Osteocyte (in vitro differentiated cells): Measurements from ENCODE around the gene ROCK2. TPM values are rescaled to one million over a fixed set of nuclear protein-coding genes. Genes with fewer than 3 reads are reported as not detected.
"Not testable (repeated sequence)": the region's sequence is repeated elsewhere in the genome, so short reads cannot be mapped to it uniquely, and the experiment has no call there.

Experiments
- DNase-seq: peaks from one replicate; pipeline ENCODE4 v3.0.0; 2021; ENCODE audit warnings: mixed read lengths; ENCODE audit not compliant: unreplicated experiment; ENCODE audit errors: extremely low spot score
- H3K27ac Mint-ChIP-seq: one replicate; pipeline ENCODE4 v1.8.0; 2021; ENCODE audit warnings: mild to moderate bottlenecking, mixed read lengths; ENCODE audit not compliant: unreplicated experiment
- H3K27me3 Mint-ChIP-seq: one replicate; pipeline ENCODE4 v1.8.0; 2021; ENCODE audit warnings: mixed read lengths; ENCODE audit not compliant: unreplicated experiment
- H3K36me3 Mint-ChIP-seq: one replicate; pipeline ENCODE4 v1.8.0; 2021; ENCODE audit warnings: mixed read lengths; ENCODE audit not compliant: unreplicated experiment
- H3K4me1 Mint-ChIP-seq: one replicate; pipeline ENCODE4 v1.8.0; 2021; ENCODE audit warnings: mixed read lengths; ENCODE audit not compliant: unreplicated experiment
- H3K4me3 Mint-ChIP-seq: one replicate; pipeline ENCODE4 v1.8.0; 2021; ENCODE audit warnings: mild to moderate bottlenecking, moderate library complexity, mixed read lengths; ENCODE audit not compliant: unreplicated experiment
- H3K9me3 Mint-ChIP-seq: one replicate; pipeline ENCODE4 v1.8.0; 2021; ENCODE audit warnings: mixed read lengths; ENCODE audit not compliant: unreplicated experiment
- total RNA-seq: library from RNA; stranded (reverse); gene quantifications from 2 replicates; pipeline ENCODE4 v1.2.1, GENCODE V29; 2021
- TF ChIP-seq, protein P1 (sequence below): fragments of 200-600 bp; sonication (generic); IDR thresholded peaks from 2 replicates; pipeline ENCODE4 v1.5.0; 2021; ENCODE audit warnings: antibody characterized with exemption, mild to moderate bottlenecking, moderate library complexity

The ROCK2 gene
- total RNA-seq, 1 donor from 2014 or later: 56.4 TPM

DNA sequence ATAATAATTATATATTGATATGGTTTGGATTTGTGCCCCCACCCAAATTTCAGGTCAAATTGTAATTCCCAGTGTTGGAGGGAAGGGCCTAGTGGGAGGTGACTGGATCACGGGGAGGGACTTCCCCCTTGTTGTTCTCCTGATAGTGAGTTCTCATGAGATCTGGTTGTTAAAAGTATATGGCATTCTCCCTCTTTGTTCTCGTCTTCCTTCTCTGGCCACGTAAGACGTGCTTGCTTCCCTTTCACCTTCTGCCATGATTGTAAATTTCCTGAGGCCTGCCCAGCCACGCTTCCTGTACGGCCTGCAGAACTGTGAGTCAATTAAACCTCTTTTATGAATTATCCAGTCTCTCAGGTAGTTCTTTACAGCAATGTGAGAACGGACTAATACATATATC lies 88.3 kb downstream of the ROCK2 start:
- Mint-ChIP-seq H3K4me3 (no peak overlapping the region), H3K36me3 (peaks cover 5% of the 10 kb centered on the region), H3K9me3 (no peaks in the 10 kb centered on the region), H3K27ac (no peak overlapping the region), H3K27me3 (no peaks in the 10 kb centered on the region), H3K4me1 (peaks cover 16% of the 10 kb centered on the region)
- no peak for DNase-seq
- TF ChIP-seq, protein P1, sequence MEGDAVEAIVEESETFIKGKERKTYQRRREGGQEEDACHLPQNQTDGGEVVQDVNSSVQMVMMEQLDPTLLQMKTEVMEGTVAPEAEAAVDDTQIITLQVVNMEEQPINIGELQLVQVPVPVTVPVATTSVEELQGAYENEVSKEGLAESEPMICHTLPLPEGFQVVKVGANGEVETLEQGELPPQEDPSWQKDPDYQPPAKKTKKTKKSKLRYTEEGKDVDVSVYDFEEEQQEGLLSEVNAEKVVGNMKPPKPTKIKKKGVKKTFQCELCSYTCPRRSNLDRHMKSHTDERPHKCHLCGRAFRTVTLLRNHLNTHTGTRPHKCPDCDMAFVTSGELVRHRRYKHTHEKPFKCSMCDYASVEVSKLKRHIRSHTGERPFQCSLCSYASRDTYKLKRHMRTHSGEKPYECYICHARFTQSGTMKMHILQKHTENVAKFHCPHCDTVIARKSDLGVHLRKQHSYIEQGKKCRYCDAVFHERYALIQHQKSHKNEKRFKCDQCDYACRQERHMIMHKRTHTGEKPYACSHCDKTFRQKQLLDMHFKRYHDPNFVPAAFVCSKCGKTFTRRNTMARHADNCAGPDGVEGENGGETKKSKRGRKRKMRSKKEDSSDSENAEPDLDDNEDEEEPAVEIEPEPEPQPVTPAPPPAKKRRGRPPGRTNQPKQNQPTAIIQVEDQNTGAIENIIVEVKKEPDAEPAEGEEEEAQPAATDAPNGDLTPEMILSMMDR: no peak

DNA sequence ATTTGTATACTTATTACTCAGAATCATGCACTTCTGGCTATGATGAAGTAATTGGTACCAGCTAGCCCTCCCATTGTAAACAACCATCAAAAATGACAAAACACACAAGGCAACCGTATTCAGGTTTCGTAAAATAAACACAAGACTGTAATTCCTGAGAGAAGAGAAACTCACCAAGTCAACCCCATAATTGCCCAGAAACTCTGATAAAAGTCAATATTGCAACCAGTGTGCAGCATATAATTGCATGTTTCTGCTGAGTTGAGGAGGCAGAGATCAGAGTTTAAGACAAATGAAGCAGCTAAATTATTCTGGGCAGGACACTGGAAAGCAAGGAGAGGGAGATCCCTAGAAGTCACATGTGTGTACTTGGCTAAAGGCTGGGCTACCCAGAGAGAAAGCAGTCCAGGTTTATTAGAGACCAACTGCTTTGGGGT lies 90.3 kb downstream of the ROCK2 start:
- Mint-ChIP-seq H3K27ac (no peak overlapping the region), H3K4me1 (peaks cover 23% of the 10 kb centered on the region), H3K27me3 (no peaks in the 10 kb centered on the region), H3K9me3 (no peaks in the 10 kb centered on the region), H3K4me3 (no peak overlapping the region), H3K36me3 (peaks cover 5% of the 10 kb centered on the region)
- no peak for DNase-seq
- TF ChIP-seq, protein P1: no peak

DNA sequence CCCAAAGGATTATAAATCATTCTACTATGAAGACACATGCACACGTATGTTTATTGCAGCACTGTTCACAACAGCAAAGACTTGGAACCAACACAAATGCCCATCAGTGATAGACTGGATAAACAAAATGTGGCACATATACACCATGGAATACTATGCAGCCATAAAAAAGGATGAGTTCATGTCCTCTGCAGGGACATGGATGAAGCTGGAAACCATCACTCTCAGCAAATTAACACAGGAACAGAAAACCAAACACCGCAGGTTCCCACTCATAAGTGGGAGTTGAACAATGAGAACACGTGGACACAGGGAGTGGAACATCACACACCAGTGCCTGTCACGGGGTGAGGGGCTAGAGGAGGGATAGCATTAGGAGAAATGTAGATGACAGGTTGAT lies 92.0 kb downstream of the ROCK2 start:
- H3K27ac Mint-ChIP-seq, H3K27me3 Mint-ChIP-seq, H3K9me3 Mint-ChIP-seq, H3K4me3 Mint-ChIP-seq, DNase-seq, H3K36me3 Mint-ChIP-seq: not testable (repeated sequence)
- H3K4me1 Mint-ChIP-seq: peaks cover 23% of the 10 kb centered on the region

DNA sequence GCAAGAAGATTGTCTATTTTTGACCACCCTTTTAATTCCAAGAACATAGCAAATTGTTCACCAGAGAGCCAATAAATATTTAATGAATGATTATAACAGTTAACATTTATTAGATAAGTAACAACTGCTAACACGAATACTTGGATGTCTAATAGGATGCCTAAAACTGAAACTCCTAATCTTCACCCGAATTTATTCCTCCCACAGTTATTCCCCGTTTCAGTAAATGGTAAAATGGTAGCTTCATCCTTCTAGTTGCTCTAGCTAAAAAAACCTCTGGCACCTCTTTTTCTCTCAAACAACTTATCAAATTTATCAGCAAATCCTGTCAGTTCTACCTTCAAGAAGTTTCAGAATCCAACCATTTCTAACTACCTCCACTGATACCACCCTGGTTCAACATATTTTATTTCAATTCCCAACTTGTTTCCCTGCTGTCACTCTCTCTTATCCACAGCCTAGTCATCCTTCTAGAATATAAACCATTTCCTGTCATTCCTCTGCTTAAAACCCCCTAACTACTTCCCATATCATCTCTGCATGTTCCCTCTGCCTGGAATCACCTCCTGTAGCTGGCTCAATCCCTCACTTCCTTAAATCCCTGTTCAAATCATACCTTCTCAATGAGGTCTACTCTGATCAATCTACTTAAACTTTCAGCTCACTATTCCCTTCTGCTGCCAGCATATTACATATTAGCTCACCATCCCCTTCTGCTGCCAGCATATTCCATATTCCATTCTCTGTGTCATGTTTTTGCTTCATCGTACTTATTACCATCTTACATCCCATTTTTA lies 93.8 kb downstream of the ROCK2 start:
- H3K27me3 Mint-ChIP-seq: no peaks in the 10 kb centered on the region
- H3K4me3 Mint-ChIP-seq: no peak overlapping the region
- H3K36me3 Mint-ChIP-seq: peaks cover 15% of the 10 kb centered on the region
- H3K9me3 Mint-ChIP-seq: no peaks in the 10 kb centered on the region
- TF ChIP-seq, protein P1: no peak
- peak overlapping the region; percentile 48 for H3K27ac Mint-ChIP-seq
- H3K4me1 Mint-ChIP-seq: peaks cover 25% of the 10 kb centered on the region
- DNase-seq: no peak

DNA sequence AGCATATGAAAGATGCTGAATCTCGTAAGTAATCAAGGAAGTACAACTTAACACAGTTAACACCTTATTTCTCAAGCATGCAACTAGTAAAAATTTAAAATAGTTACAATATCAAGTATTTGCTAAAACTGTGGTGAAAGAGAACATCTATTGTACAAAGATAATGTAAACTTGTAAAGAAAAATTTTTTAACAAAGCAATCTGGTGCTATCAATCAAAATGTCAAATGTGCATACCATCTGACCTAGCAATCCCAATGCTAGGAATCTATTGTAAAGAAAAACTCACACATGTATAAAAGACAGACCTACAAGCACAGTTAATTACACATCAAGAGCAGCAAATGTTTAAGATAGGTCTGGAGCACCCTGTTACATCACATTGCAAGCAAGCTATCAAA lies 99.1 kb downstream of the ROCK2 start:
- Mint-ChIP-seq H3K36me3 (peaks cover 17% of the 10 kb centered on the region), H3K4me1 (peaks cover 8% of the 10 kb centered on the region), H3K9me3 (no peaks in the 10 kb centered on the region), H3K27me3 (no peaks in the 10 kb centered on the region), H3K27ac (no peak overlapping the region), H3K4me3 (no peak overlapping the region)
- no peak for DNase-seq
- TF ChIP-seq, protein P1: no peak
